Neuronal stem cell (in vitro differentiated cells): ENCODE results near the gene RHOF.
A peak's percentile ranks its signal among the peaks of the same experiment; 100 is the strongest.
"Not testable (repeated sequence)": the region's sequence is repeated elsewhere in the genome, so short reads cannot be mapped to it uniquely, and the experiment has no call there.

Experiments
- DNase-seq: peaks from one replicate; pipeline ENCODE4 v3.0.0-alpha.2; 2013; ENCODE audit warnings: low spot score
- H2AFZ ChIP-seq: one replicate; pipeline ENCODE4 v1.6.1; 2013; ENCODE audit warnings: mild to moderate bottlenecking, low read length, inconsistent platforms
- H2AK5ac ChIP-seq: 2 replicates; pipeline ENCODE4 v1.6.1; 2013; ENCODE audit warnings: low read depth, mild to moderate bottlenecking, inconsistent platforms, low read length, moderate library complexity, mixed read lengths
- H2BK120ac ChIP-seq: 2 replicates; pipeline ENCODE4 v1.6.1; 2013; ENCODE audit warnings: low read depth, mild to moderate bottlenecking, inconsistent platforms, low read length, moderate library complexity, mixed read lengths
- H2BK12ac ChIP-seq: one replicate; pipeline ENCODE4 v1.6.1; 2013; ENCODE audit warnings: low read length, inconsistent platforms
- H2BK15ac ChIP-seq: 2 replicates; pipeline ENCODE4 v1.6.1; 2013; ENCODE audit warnings: mild to moderate bottlenecking, low read length, inconsistent platforms, mixed read lengths
- H2BK5ac ChIP-seq: one replicate; pipeline ENCODE4 v1.6.1; 2013; ENCODE audit warnings: inconsistent platforms, mild to moderate bottlenecking, low read length, moderate library complexity
- H3K14ac ChIP-seq: one replicate; pipeline ENCODE4 v1.6.1; 2013; ENCODE audit warnings: low read length, inconsistent platforms
- H3K18ac ChIP-seq: 2 replicates; pipeline ENCODE4 v1.6.1; 2013; ENCODE audit warnings: low read length, inconsistent platforms
- H3K23ac ChIP-seq: 2 replicates; pipeline ENCODE4 v1.6.1; 2013; ENCODE audit warnings: low read depth, mild to moderate bottlenecking, mixed read lengths, low read length, inconsistent platforms; ENCODE audit not compliant: poor library complexity
- H3K27ac ChIP-seq: replicated peaks from 3 replicates; pipeline ENCODE4 v1.5.1; 2013; ENCODE audit warnings: low read length, inconsistent platforms
- H3K27me3 ChIP-seq, 3 experiments: 2 replicates each; pipeline ENCODE4 v1.6.1; 2013; ENCODE audit warnings: low read length in 3 of 3, mild to moderate bottlenecking in 2 of 3, inconsistent platforms in 1 of 3, low read depth in 1 of 3, mixed read lengths in 1 of 3, moderate library complexity in 1 of 3; ENCODE audit not compliant: control insufficient read depth in 3 of 3, insufficient read depth in 3 of 3
- H3K36me3 ChIP-seq, 2 donors: replicated peaks in 1 of 2; 2 replicates each; pipeline ENCODE4 v1.6.1; 2013; ENCODE audit warnings: low read length in 2 of 2; ENCODE audit not compliant: control insufficient read depth in 2 of 2, insufficient read depth in 2 of 2
- H3K4ac ChIP-seq: 2 replicates; pipeline ENCODE4 v1.6.1; 2013; ENCODE audit warnings: inconsistent platforms, mild to moderate bottlenecking, low read length, moderate library complexity
- H3K4me1 ChIP-seq, 2 donors: 1 replicate in 1 of 2; 2 replicates in 1 of 2; pipeline ENCODE4 v1.6.1; 2013; ENCODE audit warnings: low read length in 2 of 2, low read depth in 1 of 2; ENCODE audit not compliant: control insufficient read depth in 2 of 2, insufficient read depth in 1 of 2
- H3K4me2 ChIP-seq: one replicate; pipeline ENCODE4 v1.6.1; 2013; ENCODE audit warnings: mild to moderate bottlenecking, low read length, inconsistent platforms; ENCODE audit not compliant: insufficient read depth, poor library complexity, severe bottlenecking
- H3K4me3 ChIP-seq, 2 donors: 2 replicates each; pipeline ENCODE4 v1.5.1; 2013; ENCODE audit warnings: low read length in 2 of 2, mild to moderate bottlenecking in 2 of 2, inconsistent platforms in 1 of 2, moderate library complexity in 1 of 2
- H3K79me1 ChIP-seq: one replicate; pipeline ENCODE4 v1.6.1; 2013; ENCODE audit warnings: low read depth, mild to moderate bottlenecking, inconsistent platforms, low read length, moderate library complexity
- H3K9ac ChIP-seq: one replicate; pipeline ENCODE4 v1.6.1; 2013; ENCODE audit warnings: mild to moderate bottlenecking, low read depth, low read length, inconsistent platforms; ENCODE audit not compliant: poor library complexity
- H3K9me3 ChIP-seq, 2 donors: replicated peaks in 1 of 2; 2 replicates each; pipeline versions ENCODE3 to v1.6.1; 2013; ENCODE audit warnings: low read length in 2 of 2, mild to moderate bottlenecking in 2 of 2, inconsistent platforms in 1 of 2, low read depth in 1 of 2, mixed read lengths in 1 of 2, moderate library complexity in 1 of 2; ENCODE audit not compliant: control insufficient read depth in 2 of 2, insufficient read depth in 1 of 2
- H4K8ac ChIP-seq: one replicate; pipeline ENCODE4 v1.6.1; 2013; ENCODE audit warnings: low read depth, mild to moderate bottlenecking, inconsistent platforms, low read length, moderate library complexity
- H4K91ac ChIP-seq: one replicate; pipeline ENCODE4 v1.6.1; 2013; ENCODE audit warnings: low read length, low read depth, mild to moderate bottlenecking, inconsistent platforms; ENCODE audit not compliant: poor library complexity
- WGBS, 2 donors: extraction: QIAGEN DNeasy Blood & Tissue Kit; methylation state at CpG; one replicate each; pipeline ENCODE4 v1.1.7; 2013; ENCODE audit warnings: missing lambda C conversion rate in 2 of 2, mixed read lengths in 1 of 2; ENCODE audit not compliant: insufficient read length in 2 of 2, insufficient replicate concordance in 1 of 2; ENCODE audit errors: extremely low coverage in 2 of 2; 5-methylcytosine and 5-hydroxymethylcytosine counted together

RHOF gene

DNA sequence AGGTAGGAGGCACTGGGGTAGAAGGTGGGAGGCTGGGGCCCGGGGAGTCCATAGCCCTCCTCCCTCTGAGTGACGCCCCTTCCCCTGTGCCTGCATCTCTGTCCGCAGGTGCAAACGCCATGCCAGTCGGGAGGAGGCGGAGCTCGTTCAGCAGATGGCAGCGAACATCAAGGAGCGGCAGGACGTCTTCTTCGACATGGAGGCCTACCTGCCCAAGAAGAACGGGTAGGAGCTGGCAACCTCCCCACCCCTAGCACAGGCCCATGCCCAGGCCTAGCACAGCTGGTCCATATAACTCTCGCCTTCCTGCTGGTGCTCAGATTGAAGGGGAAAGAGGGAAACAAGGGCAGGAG, 45.3 kb downstream of the RHOF start:
- no peak overlapping the region for H4K91ac ChIP-seq
- DNase-seq = no peak

DNA sequence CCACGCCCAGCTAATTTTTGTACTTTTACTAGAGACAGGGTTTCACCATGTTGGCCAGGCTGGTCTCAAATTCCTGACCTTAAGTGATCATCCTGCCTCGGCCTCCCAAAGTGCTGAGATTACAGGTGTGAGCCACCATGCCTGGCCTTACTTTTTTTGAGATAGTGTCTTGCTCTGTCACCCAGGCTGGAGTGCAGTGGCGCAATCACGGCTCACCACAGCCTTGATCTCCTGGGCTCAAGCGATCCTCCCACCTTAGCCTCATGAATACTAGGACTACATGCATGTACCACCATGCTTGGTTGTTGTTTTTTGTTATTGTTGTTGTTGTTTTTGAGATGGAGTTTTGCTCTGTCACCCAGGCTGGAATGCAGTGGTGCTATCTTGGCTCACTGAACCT, 47.9 kb downstream of the RHOF start:
- H3K18ac ChIP-seq, H3K4me1 ChIP-seq, H2BK5ac ChIP-seq, H3K9me3 ChIP-seq, H2AK5ac ChIP-seq, H2BK12ac ChIP-seq, H3K4me3 ChIP-seq, H3K14ac ChIP-seq, H2AFZ ChIP-seq, H3K4ac ChIP-seq, H2BK120ac ChIP-seq, H3K79me1 ChIP-seq, H3K27ac ChIP-seq, H3K23ac ChIP-seq, H3K27me3 ChIP-seq, H3K9ac ChIP-seq, H3K36me3 ChIP-seq, H3K4me2 ChIP-seq, H4K8ac ChIP-seq, H2BK15ac ChIP-seq, H4K91ac ChIP-seq, DNase-seq: not testable (repeated sequence)
- WGBS, 2 donors = no CpG with 5 or more reads among the region's 5 CpGs

More for the DNA sequence above, 45.3 kb downstream of the RHOF start:
- Histone ChIP-seq H3K23ac (peak overlapping the region; percentile 10), H3K18ac (peak overlapping the region; percentile 29), H2AK5ac (peak overlapping the region; percentile 18), H3K4ac (peak overlapping the region; percentile 46), H3K4me1 (peaks cover 9% of the 10 kb centered on the region in 2 donors), H3K9me3 (no peaks in the 10 kb centered on the region), H2BK5ac (peak overlapping the region; percentile 77), H3K27ac (peak overlapping the region; percentile 28), H3K27me3 (no peaks in the 10 kb centered on the region), H3K79me1 (peaks cover 3% of the 10 kb centered on the region), H3K4me2 (no peak overlapping the region), H3K36me3 (peaks cover 5 to 9% of the 10 kb centered on the region in 2 donors), H2BK120ac (no peak overlapping the region), H2BK15ac (peak overlapping the region; percentile 37), H3K9ac (no peak overlapping the region), H3K14ac (peak overlapping the region; percentile 42), H4K8ac (no peak overlapping the region), H2BK12ac (no peak overlapping the region), H3K4me3 (no peak overlapping the region), H2AFZ (peak overlapping the region; percentile 62)
- WGBS, 2 donors = no CpG with 5 or more reads among the region's 13 CpGs

DNA sequence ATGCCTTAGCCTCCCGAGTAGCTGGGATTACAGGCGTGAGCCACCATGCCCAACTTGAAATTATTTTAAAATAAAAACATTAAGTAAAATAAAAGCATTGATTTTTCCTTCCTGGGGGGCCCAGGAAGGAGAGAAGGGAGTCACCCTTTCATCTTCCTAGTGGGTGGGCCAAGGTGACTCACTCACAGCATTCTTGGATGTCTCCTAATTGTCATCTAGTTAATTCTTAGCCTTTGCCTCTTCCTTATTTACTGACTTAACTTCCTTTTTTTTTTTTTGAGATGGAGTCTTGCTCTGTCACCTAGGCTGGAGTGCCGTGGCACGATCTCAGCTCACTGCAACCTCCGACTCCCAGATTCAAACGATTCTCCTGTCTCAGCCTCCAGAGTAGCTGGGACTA, 51.7 kb downstream of the RHOF start:
- Histone ChIP-seq H4K91ac (no peak overlapping the region), H3K79me1 (peaks cover 5% of the 10 kb centered on the region), H3K4me3 (no peak overlapping the region), H3K36me3 (no peaks in the 10 kb centered on the region), H2AK5ac (no peak overlapping the region), H3K9me3 (no peaks in the 10 kb centered on the region), H3K4me1 (no peaks in the 10 kb centered on the region), H2BK15ac (no peak overlapping the region), H2AFZ (no peak overlapping the region), H3K4me2 (no peak overlapping the region), H2BK12ac (no peak overlapping the region), H2BK5ac (no peak overlapping the region), H3K4ac (no peak overlapping the region), H3K23ac (no peak overlapping the region), H3K27ac (no peak overlapping the region), H3K27me3 (no peaks in the 10 kb centered on the region), H3K14ac (no peak overlapping the region), H2BK120ac (no peak overlapping the region), H3K9ac (no peak overlapping the region), H3K18ac (no peak overlapping the region), H4K8ac (no peak overlapping the region)
- no peak for DNase-seq
- WGBS, 2 donors = no CpG with 5 or more reads among the region's 6 CpGs

DNA sequence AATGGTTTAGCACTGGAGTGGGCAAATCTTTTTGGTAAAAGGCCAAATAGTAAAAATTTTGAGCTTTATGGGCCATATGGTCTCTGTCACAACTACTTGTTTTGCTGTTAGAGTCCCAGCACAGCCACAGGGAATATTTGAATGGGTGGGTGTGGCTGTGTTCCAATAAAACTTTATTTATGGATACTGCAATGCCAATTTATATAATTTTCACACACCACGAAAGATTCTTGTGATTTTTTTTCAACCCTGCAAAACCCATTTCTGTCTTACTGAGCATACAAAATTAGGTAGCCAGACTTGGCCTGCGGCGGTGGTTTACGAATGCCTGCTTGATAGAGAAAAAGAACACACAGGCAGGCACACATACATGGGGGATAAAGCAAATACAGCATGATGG, 52.6 kb downstream of the RHOF start:
- no peak overlapping the region for H2BK120ac ChIP-seq
- H3K79me1 ChIP-seq = peaks cover 5% of the 10 kb centered on the region
- no peak for DNase-seq
- no peaks in the 10 kb centered on the region for H3K27me3 ChIP-seq
- H3K4me1 ChIP-seq = no peaks in the 10 kb centered on the region
- H4K8ac ChIP-seq = no peak overlapping the region
- no peak overlapping the region for H3K14ac ChIP-seq
- H3K27ac ChIP-seq = no peak overlapping the region
- H3K4ac ChIP-seq = no peak overlapping the region
- H3K9ac ChIP-seq = no peak overlapping the region
- no peak overlapping the region for H3K18ac ChIP-seq
- no peak overlapping the region for H3K4me3 ChIP-seq
- H2AFZ ChIP-seq = no peak overlapping the region
- H3K4me2 ChIP-seq = no peak overlapping the region
- no CpG with 5 or more reads among the region's 4 CpGs for WGBS, 2 donors
- H3K36me3 ChIP-seq = no peaks in the 10 kb centered on the region
- H2AK5ac ChIP-seq = no peak overlapping the region
- no peak overlapping the region for H3K23ac ChIP-seq
- no peaks in the 10 kb centered on the region for H3K9me3 ChIP-seq
- no peak overlapping the region for H4K91ac ChIP-seq
- no peak overlapping the region for H2BK12ac ChIP-seq
- no peak overlapping the region for H2BK5ac ChIP-seq
- no peak overlapping the region for H2BK15ac ChIP-seq
